HG03060 (cell line): ENCODE data around the gene DAW1.
"Not testable (repeated sequence)": the region's sequence is repeated elsewhere in the genome, so short reads cannot be mapped to it uniquely, and the experiment has no call there.

Experiments used
- ATAC-seq: cut with Tn5 transposase; IDR thresholded peaks from one replicate; pipeline ENCODE4 v1.9.1; 2021; ENCODE audit warnings: low read depth, moderate number of reproducible peaks; ENCODE audit not compliant: unreplicated experiment

DAW1 gene

GRCh38 chr2:227871375-227871791, at the start of gene DAW1:
Gene DAW1, plus strand, starts transcription at chr2:227871631. Its CDS starts 59 bp downstream, at chr2:227871690.
- no peak for ATAC-seq

- no peak for ATAC-seq
Measured at GRCh38 chr2:227822416-227823003, 48.9 kb upstream of the DAW1 start.

GRCh38 chr2:227823922-227824321, 47.5 kb upstream of the DAW1 start:
- no peak for ATAC-seq

- no peak for ATAC-seq
Measured at GRCh38 chr2:227824711-227825110, 46.7 kb upstream of the DAW1 start.

GRCh38 chr2:227826019-227826521, 45.4 kb upstream of the DAW1 start:
- ATAC-seq = no peak

- no peak for ATAC-seq
Measured at GRCh38 chr2:227826563-227826962, 44.9 kb upstream of the DAW1 start.

GRCh38 chr2:227827143-227827542, 44.3 kb upstream of the DAW1 start:
- ATAC-seq = no peak

- no peak for ATAC-seq
Measured at GRCh38 chr2:227828477-227828912, 42.9 kb upstream of the DAW1 start.

- ATAC-seq = no peak
Measured at GRCh38 chr2:227829337-227829736, 42.1 kb upstream of the DAW1 start.

GRCh38 chr2:227834423-227834822, 37.0 kb upstream of the DAW1 start:
- ATAC-seq = no peak

- no peak for ATAC-seq
Measured at GRCh38 chr2:227834916-227835650, 36.3 kb upstream of the DAW1 start.

GRCh38 chr2:227839339-227840129, 31.9 kb upstream of the DAW1 start:
- ATAC-seq = not testable (repeated sequence)

GRCh38 chr2:227846831-227847230, 24.6 kb upstream of the DAW1 start:
- ATAC-seq = no peak

- ATAC-seq = no peak
Measured at GRCh38 chr2:227848146-227848545, 23.3 kb upstream of the DAW1 start.

- ATAC-seq = no peak
Measured at GRCh38 chr2:227848586-227848985, 22.8 kb upstream of the DAW1 start.

GRCh38 chr2:227849906-227850305, 21.5 kb upstream of the DAW1 start:
- no peak for ATAC-seq

GRCh38 chr2:227853204-227853629, 18.2 kb upstream of the DAW1 start:
- no peak for ATAC-seq

- ATAC-seq = no peak
Measured at GRCh38 chr2:227853765-227854271, 17.6 kb upstream of the DAW1 start.

GRCh38 chr2:227855440-227855839, 16.0 kb upstream of the DAW1 start:
- ATAC-seq = no peak

- ATAC-seq = no peak
Measured at GRCh38 chr2:227856697-227857096, 14.7 kb upstream of the DAW1 start.

- ATAC-seq = no peak
Measured at GRCh38 chr2:227860221-227860641, 11.2 kb upstream of the DAW1 start.
